Measurements from ENCODE around the gene SART3. TPM values are rescaled to one million over a fixed set of nuclear protein-coding genes. Genes with fewer than 3 reads are reported as not detected.

The SART3 gene
- total and polyA plus RNA-seq, 2 of the 8 experiments (the other 6 are each of a cell fraction or from before 2014, with no cell fraction given), result 16.0 to 103 TPM

GRCh38 chr12:108582509-108582908 lies 21.5 kb upstream of the SART3 start:
- Histone ChIP-seq H3K56ac (replicated peaks; ENCODE audit: insufficient read length, low read depth, low read length) (no peak overlapping the region), H3K27me3 (replicated peaks in 1 of 4; ENCODE audit: control insufficient read depth in 3 of 4, extremely low read depth in 1 of 4, insufficient read depth in 3 of 4, low read length in 3 of 4) (no peaks in the 10 kb centered on the region), H2BK20ac (ENCODE audit: low read length) (no peak overlapping the region), H3K9ac (replicated peaks in 1 of 4; ENCODE audit: extremely low read depth in 1 of 4, low read depth in 3 of 4, low read length in 3 of 4) (no peak overlapping the region), H3K4me3 (ENCODE audit: extremely low read depth in 1 of 4, insufficient read depth in 2 of 4, low read depth in 3 of 4, low read length in 4 of 4) (no peak overlapping the region), H2AK5ac (ENCODE audit: low read depth, low read length) (no peak overlapping the region), H2BK12ac (ENCODE audit: low read depth, low read length) (no peak overlapping the region), H3K4me1 (replicated peaks in 1 of 4; ENCODE audit: control insufficient read depth in 3 of 4, insufficient read depth in 4 of 4, low read length in 3 of 4) (no peaks in the 10 kb centered on the region), H3K23me2 (ENCODE audit: low read depth, low read length) (peaks cover 10% of the 10 kb centered on the region; the same call in 1 of the 2 replicates), H3K79me2 (ENCODE audit: control insufficient read depth in 1 of 2, insufficient read depth in 2 of 2, low read length in 2 of 2) (no peaks in the 10 kb centered on the region), H2BK15ac (ENCODE audit: low read length) (no peak overlapping the region), H3K79me1 (ENCODE audit: low read depth, low read length) (no peaks in the 10 kb centered on the region), H3K27ac (ENCODE audit: low read depth, low read length) (no peak overlapping the region), H3K36me3 (ENCODE audit: control insufficient read depth in 2 of 4, insufficient read depth in 4 of 4, low read length in 3 of 4) (no peaks in the 10 kb centered on the region), H3K9me3 (ENCODE audit: insufficient read depth in 2 of 2, low read depth in 1 of 2, low read length in 1 of 2) (peaks cover 0 to 3% of the 10 kb centered on the region in 2 experiments; a peak in 1 of 4 replicates), H4K8ac (ENCODE audit: extremely low read depth, insufficient read depth, low read length) (no peak overlapping the region), H4K5ac (ENCODE audit: insufficient read length, low read depth, low read length) (no peak overlapping the region), H3K23ac (ENCODE audit: insufficient read length) (no peak overlapping the region), H2BK120ac (replicated peaks; ENCODE audit: low read depth, low read length) (no peak overlapping the region), H4K20me1 (replicated peaks in 1 of 2; ENCODE audit: control insufficient read depth in 1 of 2, insufficient read depth in 2 of 2, low read length in 2 of 2) (peaks cover 0 to 6% of the 10 kb centered on the region in 2 experiments), H2AFZ (ENCODE audit: low read length) (no peak overlapping the region), H3K4ac (replicated peaks; ENCODE audit: insufficient read length, low read depth, low read length) (no peak overlapping the region), H2BK5ac (ENCODE audit: low read depth, low read length) (no peak overlapping the region; the same call in 1 of the 2 replicates), H3K4me2 (ENCODE audit: insufficient read depth in 1 of 2, low read depth in 2 of 2, low read length in 2 of 2) (no peak overlapping the region), H3K14ac (ENCODE audit: insufficient read length) (no peak overlapping the region), H3K18ac (ENCODE audit: extremely low read depth, low read length) (no peak overlapping the region), H4K91ac (replicated peaks; ENCODE audit: insufficient read length, low read length) (no peak overlapping the region)
- no peak for FAIRE-seq
- CTCF ChIA-PET (ENCODE audit: partially characterized antibody), result interaction anchor here (0.6 to 4.5 kb wide), 6 partner anchors 12 to 289 kb away, joined by 3 to 32 read pairs (median 4); no protein-coding TSS in a partner anchor
- DNase-seq (ENCODE audit: low read depth in 1 of 2, low spot score in 2 of 2), result no peak
- POLR2A ChIA-PET (ENCODE audit: partially characterized antibody), result interaction anchor here (1.2 to 1.9 kb wide), 2 partner anchors 20 to 22 kb away, joined by 3 to 4 read pairs; partner anchors contain the start of genes ISCU and SART3
- WGBS, 2 experiments (ENCODE audit: extremely low coverage in 1 of 2, insufficient coverage in 1 of 2, insufficient read length in 1 of 2, insufficient replicate concordance in 2 of 2, low coverage in 1 of 2, low lambda C conversion rate in 2 of 2, missing lambda C conversion rate in 1 of 2), result 93% methylated on average over 9 of the region's 9 CpGs; no CpG with 5 or more reads in 1 of the 2 experiments
- TF ChIP-seq ATF2 (IDR thresholded peaks at IDR 0.05; ENCODE audit: low read length) (no peak), TAF7 (optimal IDR thresholded peaks at IDR 0.05; ENCODE audit: borderline replicate concordance, low read depth, low read length) (no peak), JUN (IDR thresholded peaks at IDR 0.05; ENCODE audit: low read depth, low read length) (no peak), E2F6 (IDR thresholded peaks at IDR 0.05) (no peak), KDM4A (IDR thresholded peaks at IDR 0.05; ENCODE audit: low read depth, low read length, severe bottlenecking) (no peak), GABPA (IDR thresholded peaks at IDR 0.05; ENCODE audit: borderline replicate concordance, insufficient read depth, low read length) (no peak), MAFK (IDR thresholded peaks at IDR 0.05; ENCODE audit: low read depth, low read length) (no peak), EP300 (IDR thresholded peaks at IDR 0.05; ENCODE audit: borderline replicate concordance in 1 of 2, low read depth in 2 of 2, low read length in 2 of 2) (no peak), GTF2F1 (IDR thresholded peaks at IDR 0.05; ENCODE audit: borderline replicate concordance, low read depth, low read length) (no peak), KDM5A (IDR thresholded peaks at IDR 0.05; ENCODE audit: low read length) (no peak), TAF1 (IDR thresholded peaks at IDR 0.05; ENCODE audit: low read depth, low read length) (no peak)

All from H1 (cell line).